Dendritic cell treated with granulocyte-macrophage colony-stimulating factor and Interleukin-4, amounts not matched to agents 40 ng/mL and 50 ng/mL, for 4 days (primary cell): Measurements from ENCODE around the gene POLR1B.
"Not testable (repeated sequence)": the region's sequence is repeated elsewhere in the genome, so short reads cannot be mapped to it uniquely, and the experiment has no call there.

Source experiments
- H3K27ac Mint-ChIP-seq: one replicate; pipeline ENCODE4 v1.8.0; 2022; ENCODE audit warnings: mild to moderate bottlenecking, mixed read lengths
- H3K27me3 Mint-ChIP-seq: one replicate; pipeline ENCODE4 v1.8.0; 2022; ENCODE audit warnings: mild to moderate bottlenecking, mixed read lengths
- H3K36me3 Mint-ChIP-seq: one replicate; pipeline ENCODE4 v1.8.0; 2022; ENCODE audit warnings: low read depth, mixed read lengths
- H3K4me1 Mint-ChIP-seq: one replicate; pipeline ENCODE4 v1.8.0; 2022; ENCODE audit warnings: low read depth, mixed read lengths
- H3K4me3 Mint-ChIP-seq: one replicate; pipeline ENCODE4 v1.8.0; 2022; ENCODE audit warnings: mild to moderate bottlenecking, moderate library complexity, mixed read lengths
- H3K9me3 Mint-ChIP-seq: one replicate; pipeline ENCODE4 v1.8.0; 2022; ENCODE audit warnings: mixed read lengths
- intact Hi-C: fragments of 100-400 bp; cut with micrococcal nuclease; formaldehyde crosslinking; loops from one replicate; pipeline ENCODE4 v1.15.0; 2022

Gene POLR1B

GRCh38 chr2:112597537-112598322, 55.5 kb downstream of the POLR1B start:
- H3K4me1 Mint-ChIP-seq: peaks cover 8% of the 10 kb centered on the region
- no peaks in the 10 kb centered on the region for H3K9me3 Mint-ChIP-seq
- H3K36me3 Mint-ChIP-seq: peaks cover 5% of the 10 kb centered on the region
- H3K27ac Mint-ChIP-seq: no peak overlapping the region
- H3K27me3 Mint-ChIP-seq: no peaks in the 10 kb centered on the region
- no peak overlapping the region for H3K4me3 Mint-ChIP-seq
- intact Hi-C loops: no loop called here

GRCh38 chr2:112600634-112601033, 58.4 kb downstream of the POLR1B start:
- H3K27ac Mint-ChIP-seq: no peak overlapping the region

GRCh38 chr2:112601754-112602153, 59.5 kb downstream of the POLR1B start:
- Mint-ChIP-seq H3K4me1 (peaks cover 13% of the 10 kb centered on the region), H3K27me3 (no peaks in the 10 kb centered on the region), H3K36me3 (no peaks in the 10 kb centered on the region), H3K9me3 (no peaks in the 10 kb centered on the region), H3K4me3 (no peak overlapping the region), H3K27ac (peak overlapping the region; percentile 35)
- intact Hi-C loops: no loop called here

More at GRCh38 chr2:112600634-112601033, 58.4 kb downstream of the POLR1B start:
- intact Hi-C loops: loop anchor here (1.0 kb wide), 1 partner anchor 126 kb away; no protein-coding TSS in a partner anchor
- H3K4me1 Mint-ChIP-seq: peaks cover 8% of the 10 kb centered on the region
- H3K4me3 Mint-ChIP-seq: no peak overlapping the region
- no peaks in the 10 kb centered on the region for H3K9me3 Mint-ChIP-seq
- no peaks in the 10 kb centered on the region for H3K36me3 Mint-ChIP-seq
- no peaks in the 10 kb centered on the region for H3K27me3 Mint-ChIP-seq

- intact Hi-C loops: no loop called here
- peaks cover 13% of the 10 kb centered on the region for H3K4me1 Mint-ChIP-seq
- H3K36me3 Mint-ChIP-seq: no peaks in the 10 kb centered on the region
- no peaks in the 10 kb centered on the region for H3K27me3 Mint-ChIP-seq
- no peaks in the 10 kb centered on the region for H3K9me3 Mint-ChIP-seq
- no peak overlapping the region for H3K27ac Mint-ChIP-seq
- H3K4me3 Mint-ChIP-seq: no peak overlapping the region
Measured at GRCh38 chr2:112602917-112603316, 60.7 kb downstream of the POLR1B start.

GRCh38 chr2:112603731-112604130, 61.5 kb downstream of the POLR1B start:
- Mint-ChIP-seq H3K36me3 (no peaks in the 10 kb centered on the region), H3K9me3 (no peaks in the 10 kb centered on the region), H3K4me3 (no peak overlapping the region), H3K27ac (no peak overlapping the region), H3K4me1 (peaks cover 13% of the 10 kb centered on the region), H3K27me3 (no peaks in the 10 kb centered on the region)
- intact Hi-C loops: no loop called here

GRCh38 chr2:112604952-112605351, 62.7 kb downstream of the POLR1B start:
- Mint-ChIP-seq H3K4me1 (peaks cover 8% of the 10 kb centered on the region), H3K36me3 (no peaks in the 10 kb centered on the region), H3K27ac (no peak overlapping the region), H3K4me3 (no peak overlapping the region), H3K27me3 (no peaks in the 10 kb centered on the region), H3K9me3 (no peaks in the 10 kb centered on the region)
- intact Hi-C loops: no loop called here

- Mint-ChIP-seq H3K36me3 (no peaks in the 10 kb centered on the region), H3K4me1 (peaks cover 4% of the 10 kb centered on the region), H3K27ac (no peak overlapping the region), H3K27me3 (no peaks in the 10 kb centered on the region), H3K9me3 (no peaks in the 10 kb centered on the region), H3K4me3 (no peak overlapping the region)
- intact Hi-C loops: no loop called here
Measured at GRCh38 chr2:112605926-112606325, 63.7 kb downstream of the POLR1B start.

- Mint-ChIP-seq H3K36me3 (no peaks in the 10 kb centered on the region), H3K27ac (no peak overlapping the region), H3K27me3 (peaks cover 2% of the 10 kb centered on the region), H3K4me3 (no peak overlapping the region), H3K4me1 (peaks cover 4% of the 10 kb centered on the region), H3K9me3 (no peaks in the 10 kb centered on the region)
- intact Hi-C loops: no loop called here
Measured at GRCh38 chr2:112606547-112606946, 64.3 kb downstream of the POLR1B start.

GRCh38 chr2:112607680-112608438, 65.6 kb downstream of the POLR1B start:
- peaks cover 4% of the 10 kb centered on the region for H3K27me3 Mint-ChIP-seq
- intact Hi-C loops: no loop called here
- H3K9me3 Mint-ChIP-seq: no peaks in the 10 kb centered on the region
- H3K4me1 Mint-ChIP-seq: peaks cover 4% of the 10 kb centered on the region
- no peak overlapping the region for H3K27ac Mint-ChIP-seq
- H3K4me3 Mint-ChIP-seq: no peak overlapping the region
- no peaks in the 10 kb centered on the region for H3K36me3 Mint-ChIP-seq

- H3K9me3 Mint-ChIP-seq, H3K4me3 Mint-ChIP-seq, H3K27me3 Mint-ChIP-seq, intact Hi-C loops, H3K36me3 Mint-ChIP-seq, H3K27ac Mint-ChIP-seq: not testable (repeated sequence)
- peaks cover 11% of the 10 kb centered on the region for H3K4me1 Mint-ChIP-seq
Measured at GRCh38 chr2:112609320-112609719, 67.1 kb downstream of the POLR1B start.

GRCh38 chr2:112612283-112612682, 70.0 kb downstream of the POLR1B start:
- H3K36me3 Mint-ChIP-seq, intact Hi-C loops, H3K27ac Mint-ChIP-seq, H3K9me3 Mint-ChIP-seq, H3K27me3 Mint-ChIP-seq, H3K4me3 Mint-ChIP-seq: not testable (repeated sequence)
- H3K4me1 Mint-ChIP-seq: peaks cover 16% of the 10 kb centered on the region

- Mint-ChIP-seq H3K4me1 (peaks cover 27% of the 10 kb centered on the region), H3K27ac (no peak overlapping the region), H3K27me3 (peaks cover 6% of the 10 kb centered on the region), H3K9me3 (no peaks in the 10 kb centered on the region), H3K4me3 (no peak overlapping the region), H3K36me3 (no peaks in the 10 kb centered on the region)
- intact Hi-C loops: no loop called here
Measured at GRCh38 chr2:112614201-112614840, 72.1 kb downstream of the POLR1B start.

- Mint-ChIP-seq H3K27me3 (peaks cover 6% of the 10 kb centered on the region), H3K27ac (no peak overlapping the region), H3K4me1 (peaks cover 27% of the 10 kb centered on the region), H3K9me3 (no peaks in the 10 kb centered on the region), H3K36me3 (no peaks in the 10 kb centered on the region), H3K4me3 (no peak overlapping the region)
- intact Hi-C loops: no loop called here
Measured at GRCh38 chr2:112615051-112615450, 72.8 kb downstream of the POLR1B start.

GRCh38 chr2:112615798-112616197, 73.5 kb downstream of the POLR1B start:
- H3K36me3 Mint-ChIP-seq, H3K9me3 Mint-ChIP-seq, H3K4me3 Mint-ChIP-seq, H3K27me3 Mint-ChIP-seq, H3K27ac Mint-ChIP-seq, intact Hi-C loops: not testable (repeated sequence)
- H3K4me1 Mint-ChIP-seq: peaks cover 27% of the 10 kb centered on the region
